Mucosa of descending colon (tissue), 3 donors: Measurements from ENCODE around the gene SLC66A2. TPM values are rescaled to one million over a fixed set of nuclear protein-coding genes. Genes with fewer than 3 reads are reported as not detected.

ENCODE experiments used
- ATAC-seq: fragments of 200-7000 bp; cut with Tn5 transposase; one replicate; pipeline ENCODE4 v1.9.1; 2020; ENCODE audit warnings: mild to moderate bottlenecking, moderate library complexity
- DNase-seq, 3 donors: peaks; one replicate each; pipeline ENCODE4 v3.0.0-alpha.2; 2020
- H3K36me3 ChIP-seq: fragments of 200-600 bp; one replicate; pipeline ENCODE4 v1.8.0; 2021; ENCODE audit warnings: low read depth, mild to moderate bottlenecking
- H3K4me1 ChIP-seq: fragments of 200-600 bp; one replicate; pipeline ENCODE4 v1.8.0; 2021; ENCODE audit warnings: low read depth, mild to moderate bottlenecking
- H3K4me3 ChIP-seq: fragments of 200-600 bp; one replicate; pipeline ENCODE4 v1.8.0; 2021; ENCODE audit warnings: mild to moderate bottlenecking
- H3K9me3 ChIP-seq: fragments of 200-600 bp; one replicate; pipeline ENCODE4 v1.8.0; 2021; ENCODE audit warnings: mild to moderate bottlenecking
- intact Hi-C, 2 donors: fragments of 100-400 bp; cut with DNase I in 1 of 2; cut with micrococcal nuclease in 1 of 2; formaldehyde crosslinking; loops; one replicate each; pipeline versions ENCODE4 v1.11.0 to v1.11.1; 2022; cut with DNase I, micrococcal nuclease
- total RNA-seq, 3 donors: library from RNA; stranded (reverse); fragmentation: NEBNext Ultra II Directional in 2 of 3; extraction: Animal tissue kit (Norgen Biotek cat#: 25700) in 2 of 3; gene quantifications; one replicate each; pipeline versions ENCODE4 v1.2.1 to v1.2.4, GENCODE V29; 2021 to 2023
- TF ChIP-seq, protein P1 (sequence below): fragments of 200-600 bp; IDR thresholded peaks from one replicate; pipeline ENCODE4 v1.8.0; 2022; ENCODE audit warnings: antibody characterized with exemption, mild to moderate bottlenecking
- donor health status: DM: no; HTN: no; CAD: no; lungs with moderate emphysema.
- donor health status: DM: no; HTN: no; CAD: no.
- donor health status: DM: no; HTN: yes; CAD: no.

Gene SLC66A2
- total RNA-seq, 3 donors from 2014 or later = 54.5 to 90.1 (median 68.6) TPM

DNA sequence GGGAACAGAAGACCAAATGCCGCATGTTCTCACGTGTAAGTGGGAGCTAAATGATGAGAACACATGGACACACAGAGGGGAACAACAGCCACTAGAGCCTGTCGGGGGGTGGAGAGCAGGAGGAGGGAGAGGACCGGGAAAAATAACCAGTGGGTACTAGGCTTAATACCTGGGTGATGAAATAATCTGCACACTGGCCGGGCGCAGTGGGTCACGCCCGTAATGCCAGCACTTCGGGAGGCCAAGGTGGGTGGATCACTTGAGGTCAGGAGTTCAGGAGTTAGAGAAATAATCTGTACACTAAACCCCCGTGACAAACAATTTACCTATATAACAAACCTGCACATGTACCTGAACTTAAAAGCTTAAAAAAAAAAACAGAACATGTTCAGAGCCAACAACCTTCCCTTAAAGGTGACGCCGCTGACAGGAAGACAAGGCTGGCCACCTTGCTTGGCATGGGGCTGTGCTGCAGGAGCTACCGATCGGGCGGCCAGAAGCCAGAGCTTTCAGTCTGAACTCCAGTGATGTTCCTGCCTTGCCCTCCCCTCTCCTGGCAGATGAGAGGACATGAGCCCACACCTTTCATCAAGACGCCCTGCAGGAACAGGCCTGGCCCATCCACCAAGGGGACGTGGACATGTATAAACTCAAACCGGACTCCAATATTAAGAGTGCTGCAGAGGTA, 11.2 kb downstream of the SLC66A2 start:
- Histone ChIP-seq H3K4me1 (peaks cover 45% of the 10 kb centered on the region), H3K4me3 (no peak overlapping the region), H3K9me3 (no peaks in the 10 kb centered on the region), H3K36me3 (no peaks in the 10 kb centered on the region)
- intact Hi-C loops = no loop called here
- ATAC-seq (no peak), DNase-seq (peak; percentile 6 to 41 (median 30))
- TF ChIP-seq, protein P1, sequence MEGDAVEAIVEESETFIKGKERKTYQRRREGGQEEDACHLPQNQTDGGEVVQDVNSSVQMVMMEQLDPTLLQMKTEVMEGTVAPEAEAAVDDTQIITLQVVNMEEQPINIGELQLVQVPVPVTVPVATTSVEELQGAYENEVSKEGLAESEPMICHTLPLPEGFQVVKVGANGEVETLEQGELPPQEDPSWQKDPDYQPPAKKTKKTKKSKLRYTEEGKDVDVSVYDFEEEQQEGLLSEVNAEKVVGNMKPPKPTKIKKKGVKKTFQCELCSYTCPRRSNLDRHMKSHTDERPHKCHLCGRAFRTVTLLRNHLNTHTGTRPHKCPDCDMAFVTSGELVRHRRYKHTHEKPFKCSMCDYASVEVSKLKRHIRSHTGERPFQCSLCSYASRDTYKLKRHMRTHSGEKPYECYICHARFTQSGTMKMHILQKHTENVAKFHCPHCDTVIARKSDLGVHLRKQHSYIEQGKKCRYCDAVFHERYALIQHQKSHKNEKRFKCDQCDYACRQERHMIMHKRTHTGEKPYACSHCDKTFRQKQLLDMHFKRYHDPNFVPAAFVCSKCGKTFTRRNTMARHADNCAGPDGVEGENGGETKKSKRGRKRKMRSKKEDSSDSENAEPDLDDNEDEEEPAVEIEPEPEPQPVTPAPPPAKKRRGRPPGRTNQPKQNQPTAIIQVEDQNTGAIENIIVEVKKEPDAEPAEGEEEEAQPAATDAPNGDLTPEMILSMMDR = no peak

DNA sequence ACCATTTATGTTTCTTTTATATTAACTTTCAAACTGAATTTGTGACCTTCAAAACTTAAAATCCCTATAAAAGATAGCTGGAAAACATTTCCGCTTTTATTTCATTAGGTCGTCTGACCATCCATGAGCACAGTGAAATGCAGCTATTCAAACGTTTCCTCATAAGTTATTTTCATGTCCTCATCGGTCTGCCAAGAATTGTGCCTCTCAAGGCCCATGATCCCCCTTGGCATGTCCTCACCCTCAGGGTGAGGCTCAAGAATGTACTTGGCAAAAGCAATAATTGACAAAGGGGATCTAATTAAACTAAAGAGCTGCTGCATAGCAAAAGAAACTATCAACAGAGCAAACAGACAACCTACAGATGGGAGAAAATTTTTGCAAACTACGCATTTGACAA, 12.4 kb downstream of the SLC66A2 start:
- Histone ChIP-seq H3K4me1 (peaks cover 47% of the 10 kb centered on the region), H3K4me3 (no peak overlapping the region), H3K9me3 (no peaks in the 10 kb centered on the region), H3K36me3 (no peaks in the 10 kb centered on the region)
- no peak for ATAC-seq
- intact Hi-C loops = no loop called here
- TF ChIP-seq, protein P1 = no peak
- peak in 2 of 3 donors; percentile 5 to 18 for DNase-seq

DNA sequence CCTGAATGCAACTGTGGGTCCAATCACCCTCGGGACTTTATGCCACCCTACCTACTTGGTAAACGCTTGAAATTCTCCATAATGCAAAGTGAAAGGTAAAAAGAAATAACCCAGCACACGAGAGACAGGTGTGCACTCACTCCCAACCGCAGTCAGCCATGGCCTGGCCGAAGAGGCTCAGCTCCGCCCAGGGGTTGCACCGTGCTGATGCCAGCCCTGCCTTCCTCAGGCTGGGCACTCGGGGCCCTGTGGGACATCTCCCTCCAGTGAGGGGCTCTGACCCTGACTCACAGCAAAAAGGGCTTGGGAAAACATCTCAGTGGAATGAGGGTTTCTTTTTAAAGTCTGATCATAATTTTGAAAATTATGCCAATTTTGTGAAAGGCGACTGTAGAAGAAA, 13.3 kb downstream of the SLC66A2 start:
- TF ChIP-seq, protein P1 = no peak
- peaks cover 41% of the 10 kb centered on the region for H3K4me1 ChIP-seq
- no peak for ATAC-seq
- no peak overlapping the region for H3K4me3 ChIP-seq
- no peaks in the 10 kb centered on the region for H3K36me3 ChIP-seq
- DNase-seq = peak; percentile 35 to 63 (median 57)
- intact Hi-C loops = no loop called here
- H3K9me3 ChIP-seq = peaks cover 4% of the 10 kb centered on the region

DNA sequence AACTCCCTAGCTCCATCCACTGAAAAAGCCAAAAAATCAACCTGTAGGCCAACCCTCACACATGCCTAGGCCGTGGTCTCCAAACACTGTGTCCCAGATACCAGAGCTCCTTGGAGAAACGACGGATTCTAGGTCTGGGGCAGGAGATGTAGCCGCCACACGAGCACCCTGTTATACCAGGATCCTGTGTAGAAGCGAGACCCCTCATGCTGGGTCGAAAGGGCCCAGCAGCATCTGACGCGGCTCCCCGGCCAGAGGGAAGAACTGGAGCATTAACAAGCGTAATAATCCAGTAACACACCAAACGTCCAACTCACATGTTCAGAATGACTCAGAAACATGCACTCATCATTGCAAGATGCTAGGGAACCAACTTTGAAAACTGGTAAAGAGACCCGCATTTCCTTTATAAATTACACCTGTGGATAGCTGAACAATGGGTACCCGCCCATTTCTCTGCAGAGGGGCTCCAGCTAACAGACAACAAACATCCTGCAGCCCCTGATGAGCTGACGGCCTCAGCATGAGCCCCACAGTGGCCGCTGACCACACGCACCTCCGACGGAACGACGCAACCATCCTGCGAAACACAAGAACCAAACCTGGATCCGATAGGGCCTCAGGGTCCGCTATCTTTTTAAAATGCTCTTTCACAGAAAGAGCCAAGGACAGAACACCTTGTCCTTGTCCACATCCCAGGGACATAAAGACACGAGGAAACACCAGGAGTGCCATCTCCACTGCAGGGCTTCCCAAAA, 14.2 kb downstream of the SLC66A2 start:
- ATAC-seq (no peak), DNase-seq (peak in 2 of 3 donors; percentile 29 to 39)
- intact Hi-C loops = no loop called here
- TF ChIP-seq, protein P1 = no peak
- H3K4me1 ChIP-seq = peaks cover 34% of the 10 kb centered on the region
- no peaks in the 10 kb centered on the region for H3K36me3 ChIP-seq
- no peak overlapping the region for H3K4me3 ChIP-seq
- peaks cover 13% of the 10 kb centered on the region for H3K9me3 ChIP-seq

DNA sequence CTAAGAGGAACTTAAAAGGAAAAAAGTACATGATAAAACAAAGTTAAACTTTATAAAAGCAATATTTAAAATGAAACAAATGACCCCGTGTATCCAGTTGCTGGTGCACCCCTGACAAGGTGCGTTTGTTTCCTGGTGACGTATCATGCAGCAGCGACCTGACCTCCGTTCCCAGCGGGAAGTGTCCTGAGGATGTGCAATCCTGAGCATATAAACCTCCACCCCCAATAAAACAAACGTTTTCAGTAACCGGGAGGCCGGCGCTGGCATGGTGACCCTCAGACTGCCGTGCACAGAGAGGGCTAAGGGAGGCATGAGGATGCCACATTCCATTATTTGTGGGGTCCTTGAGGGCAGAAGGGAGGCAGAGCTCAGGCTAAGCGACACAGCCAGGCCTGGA, 14.8 kb downstream of the SLC66A2 start:
- Histone ChIP-seq H3K4me1 (peaks cover 29% of the 10 kb centered on the region), H3K9me3 (peaks cover 18% of the 10 kb centered on the region), H3K36me3 (no peaks in the 10 kb centered on the region), H3K4me3 (no peak overlapping the region)
- ATAC-seq (peak; percentile 59), DNase-seq (peak; percentile 61 to 65 (median 63))
- intact Hi-C loops = no loop called here
- TF ChIP-seq, protein P1 = no peak
